K562 (cell line): ENCODE data around the gene ATF5. TPM values are rescaled to one million over a fixed set of nuclear protein-coding genes. Genes with fewer than 3 reads are reported as not detected.

Experiments used
- ETS1 ChIP-seq: conservative IDR thresholded peaks from 2 replicates; pipeline ENCODE4 v1.6.1; 2011; ENCODE audit warnings: low read depth, mild to moderate bottlenecking, low read length; ENCODE audit not compliant: control insufficient read depth
- HDGF ChIP-seq: fragments of 450-650 bp; IDR thresholded peaks from 2 replicates; pipeline ENCODE4 v1.6.1; 2016
- KDM1A ChIP-seq, 2 experiments: fragments of 450-650 bp; IDR thresholded peaks; 2 replicates each; pipeline ENCODE4 v1.6.1; 2016; ENCODE audit warnings: mild to moderate bottlenecking in 2 of 2
- MCM3 ChIP-seq: fragments of 450-650 bp; IDR thresholded peaks from 2 replicates; pipeline ENCODE4 v1.6.1; 2016
- MTA2 ChIP-seq: fragments of 450-650 bp; IDR thresholded peaks from 2 replicates; pipeline ENCODE4 v1.6.1; 2016; ENCODE audit warnings: low read depth
- MYBL2 ChIP-seq, 2 experiments: fragments of 450-650 bp in 1 of 2; sonication (generic) in 1 of 2; formaldehyde crosslinking in 1 of 2; IDR thresholded peaks; 2 replicates each; pipeline versions ENCODE4 v1.6.1 to v1.8.1; 2017 to 2022; ENCODE audit warnings: borderline replicate concordance in 1 of 2, inconsistent platforms in 1 of 2, low read depth in 1 of 2, mild to moderate bottlenecking in 1 of 2, missing genetic modification reagents in 1 of 2, moderate library complexity in 1 of 2
- NCOA1 ChIP-seq: fragments of 450-650 bp; IDR thresholded peaks from 2 replicates; pipeline ENCODE4 v1.6.1; 2016; ENCODE audit warnings: low read depth
- NCOA4 ChIP-seq: fragments of 450-650 bp; IDR thresholded peaks from 2 replicates; pipeline ENCODE4 v1.6.1; 2018; ENCODE audit warnings: mild to moderate bottlenecking; ENCODE audit not compliant: partially characterized antibody
- NFYB ChIP-seq: IDR thresholded peaks from 2 replicates; pipeline ENCODE4 v1.6.1; 2011; ENCODE audit warnings: mild to moderate bottlenecking, moderate library complexity; ENCODE audit not compliant: insufficient read length; ENCODE audit errors: extremely low read depth
- POLR2H ChIP-seq: IDR thresholded peaks from 2 replicates; pipeline ENCODE4 v1.6.1; 2016; ENCODE audit warnings: missing genetic modification characterization, low read depth, mild to moderate bottlenecking, control low read depth, missing compliant biosample characterization, moderate library complexity
- SOX6 ChIP-seq: fragments of 450-650 bp; IDR thresholded peaks from 2 replicates; pipeline ENCODE4 v1.6.1; 2014; ENCODE audit warnings: mild to moderate bottlenecking
- SP2 ChIP-seq: IDR thresholded peaks from 2 replicates; pipeline ENCODE4 v1.6.1; 2011; ENCODE audit warnings: mild to moderate bottlenecking, low read depth, low read length, moderate library complexity; ENCODE audit not compliant: poor library complexity, severe bottlenecking; ENCODE audit errors: extremely low read depth
- STAT5A ChIP-seq: IDR thresholded peaks from 2 replicates; pipeline ENCODE4 v1.6.1; 2012; ENCODE audit warnings: low read length, inconsistent platforms, borderline replicate concordance
- ZNF140 ChIP-seq: fragments of 250-450 bp; sonication (Bioruptor Pico); IDR thresholded peaks from 2 replicates; pipeline ENCODE4 v1.8.0; 2021; ENCODE audit warnings: moderate library complexity, mild to moderate bottlenecking, inconsistent platforms
- ZNF239 ChIP-seq: fragments of 250-450 bp; sonication (Bioruptor Pico); IDR thresholded peaks from 2 replicates; pipeline ENCODE4 v1.4.0; 2020; ENCODE audit warnings: mild to moderate bottlenecking
- ZNF507 ChIP-seq: conservative IDR thresholded peaks from 2 replicates; pipeline ENCODE4 v1.6.1; 2017; ENCODE audit warnings: missing genetic modification characterization, missing compliant biosample characterization
- ZNF561 ChIP-seq: fragments of 450-650 bp; formaldehyde crosslinking; conservative IDR thresholded peaks from 2 replicates; pipeline ENCODE4 v1.4.0; 2020; ENCODE audit warnings: mild to moderate bottlenecking, moderate library complexity
- ZNF696 ChIP-seq: fragments of 250-450 bp; sonication (Bioruptor Pico); conservative IDR thresholded peaks from 2 replicates; pipeline ENCODE4 v1.4.0; 2020; ENCODE audit warnings: mild to moderate bottlenecking, moderate library complexity
- ZNF778 ChIP-seq: fragments of 450-650 bp; formaldehyde crosslinking; IDR thresholded peaks from 2 replicates; pipeline ENCODE4 v1.4.0; 2020; ENCODE audit warnings: mild to moderate bottlenecking, moderate library complexity
- polyA plus RNA-seq, 8 experiments: library from polyadenylated mRNA; depleted of rRNA in 4 of 8; stranded (reverse) in 5 of 8; unstranded in 3 of 8; fragments of >200 nt; fragmentation: Nextera tagmentation in 2 of 8; fragmentation: Illumina TruSeq in 1 of 8; extraction: Ambion mirVana in 2 of 8; extraction: Trizol in 1 of 8; gene quantifications; 2 replicates each; pipeline versions ENCODE4 v1.2.1 to v1.2.3, GENCODE V29; 2011 to 2014; ENCODE audit warnings: inconsistent platforms in 1 of 8, missing spikeins in 1 of 8
- total RNA-seq, 7 experiments: library from RNA; depleted of rRNA in 6 of 7; stranded (reverse); fragments of >200 nt in 6 of 7; fragmentation: Illumina TruSeq in 2 of 7; extraction: Trizol in 2 of 7; gene quantifications; 2 replicates each; pipeline versions ENCODE4 v1.2.1 to v1.2.3, GENCODE V29; 2011 to 2021; ENCODE audit warnings: low replicate concordance in 1 of 7
- TF ChIP-seq, protein P1 (sequence below): sonication (generic); formaldehyde crosslinking; IDR thresholded peaks from 2 replicates; pipeline ENCODE4 v1.5.0; 2020; ENCODE audit warnings: missing genetic modification reagents
- TF ChIP-seq, protein P2 (sequence below): fragments of 250-450 bp; sonication (Bioruptor Pico); IDR thresholded peaks from 2 replicates; pipeline ENCODE4 v1.5.1; 2021; ENCODE audit warnings: mild to moderate bottlenecking
- TF ChIP-seq, protein P3 (sequence below): fragments of 450-650 bp; IDR thresholded peaks from 2 replicates; pipeline ENCODE4 v1.6.1; 2016

ATF5 gene
- total and polyA plus RNA-seq, 9 of the 15 experiments (the other 6 are each of a cell fraction or from before 2014, with no cell fraction given), result 3.0 to 57.6 (median 11.1) TPM

- TF ChIP-seq STAT5A, result no peak
- TF ChIP-seq HDGF, result no peak
- no peak for TF ChIP-seq NCOA4
- TF ChIP-seq ZNF239, result no peak
- TF ChIP-seq KDM1A (IDR thresholded peaks at IDR 0.05), result peak in 1 of 2 experiments; percentile 43; a peak in 3 of 4 replicates
- TF ChIP-seq NFYB, result no peak
- no peak for TF ChIP-seq POLR2H (tag)
- no peak for TF ChIP-seq NCOA1
- no peak for TF ChIP-seq SP2
- no peak for TF ChIP-seq MYBL2 (IDR thresholded peaks at IDR 0.05; ENCODE audit: low read depth)
- TF ChIP-seq MYBL2 (CRISPR knock-in tag; IDR thresholded peaks at IDR 0.05; ENCODE audit: borderline replicate concordance), result no peak
- TF ChIP-seq, protein P1, sequence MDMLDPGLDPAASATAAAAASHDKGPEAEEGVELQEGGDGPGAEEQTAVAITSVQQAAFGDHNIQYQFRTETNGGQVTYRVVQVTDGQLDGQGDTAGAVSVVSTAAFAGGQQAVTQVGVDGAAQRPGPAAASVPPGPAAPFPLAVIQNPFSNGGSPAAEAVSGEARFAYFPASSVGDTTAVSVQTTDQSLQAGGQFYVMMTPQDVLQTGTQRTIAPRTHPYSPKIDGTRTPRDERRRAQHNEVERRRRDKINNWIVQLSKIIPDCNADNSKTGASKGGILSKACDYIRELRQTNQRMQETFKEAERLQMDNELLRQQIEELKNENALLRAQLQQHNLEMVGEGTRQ (CRISPR knock-in tag), result no peak
- no peak for TF ChIP-seq ZNF778 (CRISPR knock-in tag)
- no peak for TF ChIP-seq ZNF696
- TF ChIP-seq MCM3, result no peak
- TF ChIP-seq ZNF561 (CRISPR knock-in tag), result no peak
- TF ChIP-seq SOX6, result no peak
- TF ChIP-seq ETS1, result no peak
- no peak for TF ChIP-seq ZNF140 (CRISPR knock-in tag)
- no peak for TF ChIP-seq ZNF507 (tag)
- peak; percentile 40 for TF ChIP-seq MTA2
- TF ChIP-seq, protein P2, sequence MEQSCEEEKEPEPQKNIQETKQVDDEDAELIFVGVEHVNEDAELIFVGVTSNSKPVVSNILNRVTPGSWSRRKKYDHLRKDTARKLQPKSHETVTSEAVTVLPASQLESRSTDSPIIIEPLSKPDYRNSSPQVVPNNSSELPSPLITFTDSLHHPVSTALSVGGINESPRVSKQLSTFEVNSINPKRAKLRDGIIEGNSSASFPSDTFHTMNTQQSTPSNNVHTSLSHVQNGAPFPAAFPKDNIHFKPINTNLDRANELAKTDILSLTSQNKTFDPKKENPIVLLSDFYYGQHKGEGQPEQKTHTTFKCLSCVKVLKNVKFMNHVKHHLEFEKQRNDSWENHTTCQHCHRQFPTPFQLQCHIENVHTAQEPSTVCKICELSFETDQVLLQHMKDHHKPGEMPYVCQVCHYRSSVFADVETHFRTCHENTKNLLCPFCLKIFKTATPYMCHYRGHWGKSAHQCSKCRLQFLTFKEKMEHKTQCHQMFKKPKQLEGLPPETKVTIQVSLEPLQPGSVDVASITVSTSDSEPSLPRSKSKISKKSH, result no peak
- TF ChIP-seq, protein P3, sequence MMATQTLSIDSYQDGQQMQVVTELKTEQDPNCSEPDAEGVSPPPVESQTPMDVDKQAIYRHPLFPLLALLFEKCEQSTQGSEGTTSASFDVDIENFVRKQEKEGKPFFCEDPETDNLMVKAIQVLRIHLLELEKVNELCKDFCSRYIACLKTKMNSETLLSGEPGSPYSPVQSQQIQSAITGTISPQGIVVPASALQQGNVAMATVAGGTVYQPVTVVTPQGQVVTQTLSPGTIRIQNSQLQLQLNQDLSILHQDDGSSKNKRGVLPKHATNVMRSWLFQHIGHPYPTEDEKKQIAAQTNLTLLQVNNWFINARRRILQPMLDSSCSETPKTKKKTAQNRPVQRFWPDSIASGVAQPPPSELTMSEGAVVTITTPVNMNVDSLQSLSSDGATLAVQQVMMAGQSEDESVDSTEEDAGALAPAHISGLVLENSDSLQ, result no peak
Observed at GRCh38 chr19:49981603-49982593, 52.9 kb downstream of the ATF5 start (continued).
